NCI-H1694 (cell line): Measurements from ENCODE around the gene CYSRT1.
"Not testable (repeated sequence)": the region's sequence is repeated elsewhere in the genome, so short reads cannot be mapped to it uniquely, and the experiment has no call there.

Experiments
- DNase-seq: peaks from one replicate; lab custom pipeline; 2025; lab: John Stamatoyannopoulos, UW

CYSRT1 gene

GRCh38 chr9:137237759-137238726 lies 13.1 kb downstream of the CYSRT1 start:
- DNase-seq: no peak

DNA sequence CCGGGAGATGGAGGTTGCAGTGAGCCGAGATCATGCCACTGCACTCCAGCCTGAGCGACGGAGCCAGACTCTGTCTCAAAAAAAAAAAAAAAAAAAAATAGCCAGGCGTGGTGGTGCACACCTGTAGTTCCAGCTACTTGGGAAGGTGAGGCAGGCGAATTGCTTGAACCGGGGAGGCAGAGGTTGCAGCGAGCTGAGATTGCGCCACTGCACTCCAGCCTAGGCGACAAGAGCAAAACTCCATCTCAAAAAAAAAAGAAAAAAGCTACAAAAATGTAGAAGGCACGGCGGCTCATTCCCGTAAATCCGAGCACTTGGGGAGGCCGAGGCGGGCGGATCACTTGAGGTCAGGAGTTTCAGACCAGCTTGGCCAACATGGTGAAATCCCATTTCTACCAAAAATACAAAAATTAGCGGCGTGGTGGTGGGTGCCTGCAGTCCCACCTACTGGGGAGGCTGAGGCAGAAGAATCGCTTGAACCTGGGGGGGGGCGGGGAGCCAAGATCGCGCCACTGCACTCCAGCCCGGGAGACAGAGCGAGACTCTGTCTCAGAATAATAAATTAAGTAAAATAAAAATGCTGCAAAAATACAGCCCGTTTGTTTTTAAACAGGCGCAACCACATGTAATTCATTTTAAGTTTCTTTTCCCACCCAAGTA lies 14.7 kb downstream of the CYSRT1 start:
- DNase-seq: not testable (repeated sequence)

DNA sequence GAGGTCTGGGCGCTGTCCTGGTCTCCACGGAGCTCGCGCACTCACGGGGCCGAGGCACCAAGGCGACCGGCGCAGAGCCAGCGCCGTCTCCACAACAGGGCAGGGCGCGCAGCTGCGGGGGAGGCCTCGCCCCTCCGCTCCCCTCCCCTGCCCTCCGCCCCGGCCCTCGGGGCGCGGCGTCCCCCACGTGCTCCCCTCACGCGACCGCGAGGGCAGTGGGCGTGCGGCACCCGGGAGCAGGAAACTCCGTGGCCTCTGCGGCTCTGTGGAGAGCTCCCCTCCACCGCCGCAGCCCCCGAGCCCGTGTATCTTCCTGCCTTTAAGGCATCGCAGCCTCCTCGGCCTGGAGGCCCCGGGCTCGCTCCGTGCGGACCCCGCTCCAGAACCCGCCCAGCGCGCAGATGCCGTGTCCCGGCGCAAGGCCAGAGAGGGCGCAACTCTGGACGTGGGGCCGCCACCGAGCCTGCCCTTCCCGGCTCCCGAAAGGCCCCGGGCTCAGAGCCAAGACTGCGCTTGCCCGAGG lies 15.4 kb downstream of the CYSRT1 start:
- peak; percentile 28 for DNase-seq

DNA sequence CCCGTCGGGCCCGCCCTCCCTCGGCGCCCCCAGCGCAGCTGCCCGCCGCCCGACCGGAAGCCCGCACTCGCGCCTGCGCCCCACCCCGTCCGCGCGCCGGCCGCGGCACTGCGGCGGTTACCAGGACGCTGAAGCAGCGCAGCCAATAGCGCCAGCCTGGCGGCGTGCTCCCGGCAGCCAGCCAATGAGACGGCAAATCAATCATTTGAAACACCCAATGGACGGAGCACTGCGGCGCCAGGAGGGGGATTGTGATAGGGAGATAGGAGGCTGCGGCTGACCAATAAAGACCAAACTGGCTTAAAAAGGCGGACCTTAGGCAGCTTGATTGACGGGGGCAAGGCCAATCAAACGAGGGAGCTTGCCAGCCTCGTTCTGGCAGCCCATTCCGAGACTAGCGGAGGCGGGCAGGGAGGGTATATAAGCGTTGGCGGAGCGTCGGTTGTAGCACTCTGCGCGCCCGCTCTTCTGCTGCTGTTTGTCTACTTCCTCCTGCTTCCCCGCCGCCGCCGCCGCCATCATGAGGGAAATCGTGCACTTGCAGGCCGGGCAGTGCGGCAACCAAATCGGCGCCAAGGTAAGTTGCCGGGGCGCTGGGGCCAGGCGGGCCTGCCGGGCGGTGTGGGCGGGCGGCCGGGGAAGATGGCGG lies 16.0 kb downstream of the CYSRT1 start, which contains the start of gene TUBB4B:
TSS of gene TUBB4B (plus strand) at position 447 of the 649 bp plus-strand sequence. CDS start at position 521, 74 bp downstream.
- peak; percentile 99 for DNase-seq

GRCh38 chr9:137241490-137242268 lies 16.7 kb downstream of the CYSRT1 start:
- DNase-seq: no peak

- no peak for DNase-seq
These were observed 17.6 kb downstream of the CYSRT1 start for GRCh38 chr9:137242269-137243203.

- DNase-seq: not testable (repeated sequence)
These were observed 18.3 kb downstream of the CYSRT1 start for GRCh38 chr9:137243266-137243625.

- no peak for DNase-seq
These were observed 18.9 kb downstream of the CYSRT1 start for GRCh38 chr9:137243626-137244485.

DNA sequence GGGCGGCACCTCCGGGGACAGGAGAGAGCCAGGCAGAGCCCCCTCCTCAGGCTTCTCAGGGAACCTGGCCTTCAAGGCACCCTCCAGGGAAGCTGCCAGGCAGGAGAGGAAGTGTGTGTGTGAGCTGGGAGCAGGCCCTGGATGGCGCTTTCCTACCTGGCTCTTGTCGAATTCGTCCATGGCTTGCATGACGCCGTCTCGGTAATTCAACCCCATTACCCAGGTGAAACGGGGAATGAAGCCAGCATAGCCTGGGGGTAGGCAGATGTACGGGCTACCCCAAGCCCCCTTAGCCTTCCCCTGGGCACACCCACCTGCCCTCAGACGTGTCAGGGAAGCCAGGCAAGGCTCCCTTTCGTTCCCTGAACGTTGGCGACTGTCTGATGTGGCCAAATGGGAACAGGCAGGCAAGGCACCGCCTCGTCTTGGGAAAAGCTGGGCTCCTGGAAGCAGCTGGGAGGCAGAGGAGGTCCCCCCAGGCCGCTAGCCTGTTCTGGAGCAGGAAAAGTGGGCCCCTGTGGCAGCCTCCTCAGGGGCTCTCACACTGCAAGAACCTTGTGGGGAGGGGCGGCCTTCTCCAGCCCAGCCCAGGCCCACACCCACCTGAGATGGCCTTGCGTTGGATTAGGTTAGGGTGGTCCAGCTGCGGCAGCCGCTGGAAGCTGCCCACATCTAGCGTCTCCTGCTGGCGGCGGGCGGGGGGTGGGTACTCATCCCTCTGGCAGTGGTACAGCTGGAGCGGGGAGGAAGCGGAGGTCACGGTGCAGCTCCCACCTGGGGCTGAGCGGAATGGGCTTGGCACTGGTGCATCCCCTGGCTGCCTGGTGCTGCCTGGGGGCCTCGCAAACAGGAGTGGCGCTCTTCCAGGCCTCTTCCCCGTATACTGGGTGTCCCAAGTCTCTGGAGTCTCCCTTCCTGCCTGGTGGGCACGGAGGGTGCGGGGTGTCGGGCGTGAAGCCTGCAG lies 19.8 kb downstream of the CYSRT1 start:
- no peak for DNase-seq

DNA sequence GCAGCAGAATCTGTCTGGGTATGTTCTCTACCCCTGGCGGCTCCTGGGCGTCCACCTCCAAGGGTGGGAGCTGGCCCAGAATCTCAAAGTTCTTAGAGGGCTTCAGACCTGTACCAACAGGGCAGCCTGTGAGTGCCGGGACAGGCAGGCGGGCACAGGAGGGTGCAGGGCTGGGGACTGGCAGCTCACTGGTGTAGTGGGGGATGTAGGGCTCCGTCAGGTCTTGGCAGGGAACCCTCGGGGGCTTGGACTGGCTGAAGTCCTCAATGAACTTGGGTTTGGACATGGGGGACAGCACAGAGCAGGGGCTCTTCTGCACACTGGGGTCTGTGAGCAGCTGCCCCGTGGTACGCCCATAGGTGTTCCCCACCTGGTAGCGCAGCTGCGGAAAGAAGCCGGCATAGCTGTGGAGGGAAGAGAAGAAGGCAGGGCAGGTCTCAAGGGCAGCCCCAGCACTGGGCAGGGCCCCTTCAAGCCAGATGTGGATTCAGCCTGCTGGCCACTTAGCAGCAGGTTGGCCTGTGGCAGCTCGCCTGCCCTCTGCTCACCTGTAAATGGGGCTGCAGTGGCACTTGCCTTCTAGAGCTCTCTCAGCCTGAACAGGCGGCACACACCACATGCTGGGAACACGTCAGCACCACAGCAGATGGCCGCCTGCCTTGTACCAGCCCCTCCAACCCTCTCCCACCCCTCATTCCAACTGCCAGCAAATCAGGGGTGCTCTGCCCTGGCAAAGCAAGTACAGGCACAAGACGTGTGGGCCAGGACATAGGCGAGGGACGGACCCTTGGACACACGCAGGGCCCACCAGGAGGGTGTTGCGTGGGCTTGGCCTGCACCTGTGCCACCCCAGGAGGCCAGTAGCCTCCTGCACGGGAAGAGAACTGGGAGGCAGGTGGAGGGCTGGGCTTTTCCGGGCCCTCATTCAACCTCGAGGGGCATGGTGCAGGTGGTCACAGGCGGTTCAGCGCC lies 20.8 kb downstream of the CYSRT1 start:
- DNase-seq: peak; percentile 46

DNA sequence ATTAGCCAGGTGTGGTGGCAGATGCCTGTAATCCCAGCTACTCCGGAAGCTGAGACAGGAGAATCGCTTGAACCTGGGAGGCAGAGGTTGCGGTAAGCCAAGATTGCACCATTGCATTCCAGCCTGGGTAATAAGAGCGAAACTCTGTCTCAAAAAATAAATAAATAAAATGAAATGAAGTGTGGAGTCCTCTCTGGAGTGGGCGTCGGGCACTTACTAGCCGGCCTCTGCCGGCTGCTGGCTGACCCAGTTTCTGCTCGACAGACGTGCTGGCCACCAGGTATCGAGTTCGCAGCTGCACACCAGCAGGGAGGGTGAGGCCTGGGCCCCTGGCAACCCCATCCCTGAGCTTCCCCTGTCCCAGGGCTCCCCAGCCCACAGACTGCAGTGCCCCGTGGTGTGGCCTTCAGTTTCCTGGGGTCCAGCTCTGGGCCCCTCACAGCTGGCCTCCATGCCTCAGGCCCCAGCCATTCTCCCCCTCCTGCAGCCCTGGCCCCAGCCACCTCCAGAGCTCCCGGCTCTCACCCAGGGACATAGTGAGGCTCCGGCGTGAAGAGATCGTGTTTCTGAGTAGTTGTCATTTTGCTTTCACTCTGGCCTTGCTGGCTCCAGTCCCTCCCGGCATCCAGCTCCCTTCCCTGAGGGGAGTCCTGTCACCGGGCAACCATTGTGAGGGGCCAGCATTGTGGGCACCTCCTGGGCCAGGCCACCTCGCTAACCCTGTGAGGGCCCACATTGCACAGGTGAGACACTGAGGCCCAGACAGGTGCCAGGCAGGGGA lies 22.4 kb downstream of the CYSRT1 start:
- DNase-seq: no peak

GRCh38 chr9:137247916-137248175 lies 22.9 kb downstream of the CYSRT1 start:
- no peak for DNase-seq

- no peak for DNase-seq
These were observed 25.6 kb downstream of the CYSRT1 start for GRCh38 chr9:137250329-137251193.

- no peak for DNase-seq
These were observed 26.2 kb downstream of the CYSRT1 start, which contains the start of gene STPG3 for GRCh38 chr9:137251194-137251461. STPG3 (plus strand) TSS chr9:137251286; CDS start chr9:137251287, 1 bp downstream.

- no peak for DNase-seq
These were observed 26.7 kb downstream of the CYSRT1 start for GRCh38 chr9:137251490-137252268.
